Measurements from ENCODE around the gene PRKD2.

GRCh38 chr19:46659151-46660007, 57.5 kb downstream of the PRKD2 start:
- TF ChIP-seq CTCF (IDR thresholded peaks at IDR 0.05; ENCODE audit: poor library complexity, severe bottlenecking) (no peak), EZH2 (IDR thresholded peaks at IDR 0.05; ENCODE audit: borderline replicate concordance, insufficient read depth, low read length, poor library complexity, severe bottlenecking) (no peak), POLR2AphosphoS5 (IDR thresholded peaks at IDR 0.05) (peak; percentile 34), SMC3 (conservative IDR thresholded peaks at IDR 0.05; ENCODE audit: poor library complexity) (peak; percentile 37), EP300 (conservative IDR thresholded peaks at IDR 0.05; ENCODE audit: poor library complexity, severe bottlenecking) (peak; percentile 14), REST (IDR thresholded peaks at IDR 0.05; ENCODE audit: borderline replicate concordance) (peak; percentile 27), RAD21 (conservative IDR thresholded peaks at IDR 0.05) (no peak), TAF1 (IDR thresholded peaks at IDR 0.05; ENCODE audit: low read depth) (no peak)
